ENCODE data around the gene GSG1L.
A peak's percentile ranks its signal among the peaks of the same experiment; 100 is the strongest.

The GSG1L gene

GRCh38 chr16:27838536-27839175 lies 224.9 kb downstream of the GSG1L start:
- no peak for DNase-seq (ENCODE audit: low read depth, low spot score)
- H3K27ac ChIP-seq: peak overlapping the region; percentile 38

GRCh38 chr16:27829975-27830374 lies 233.5 kb downstream of the GSG1L start:
- no peak for DNase-seq (ENCODE audit: low read depth, low spot score)
- no peak overlapping the region for H3K27ac ChIP-seq

- DNase-seq (ENCODE audit: low read depth, low spot score): no peak
- no peak overlapping the region for H3K27ac ChIP-seq
Measured at GRCh38 chr16:27828671-27829070, 234.8 kb downstream of the GSG1L start.

GRCh38 chr16:27827765-27828164 lies 235.7 kb downstream of the GSG1L start:
- H3K27ac ChIP-seq: no peak overlapping the region
- DNase-seq (ENCODE audit: low read depth, low spot score): no peak

GRCh38 chr16:27826893-27827289 lies 236.6 kb downstream of the GSG1L start:
- H3K27ac ChIP-seq: no peak overlapping the region
- no peak for DNase-seq (ENCODE audit: low read depth, low spot score)

GRCh38 chr16:27826081-27826892 lies 237.2 kb downstream of the GSG1L start:
- H3K27ac ChIP-seq: no peak overlapping the region
- no peak for DNase-seq (ENCODE audit: low read depth, low spot score)

- no peak for DNase-seq (ENCODE audit: low read depth, low spot score)
- no peak overlapping the region for H3K27ac ChIP-seq
Measured at GRCh38 chr16:27824786-27825185, 238.7 kb downstream of the GSG1L start.

- H3K27ac ChIP-seq: no peak overlapping the region
- DNase-seq (ENCODE audit: low read depth, low spot score): no peak
Measured at GRCh38 chr16:27824006-27824405, 239.5 kb downstream of the GSG1L start.

GRCh38 chr16:27823421-27823820 lies 240.1 kb downstream of the GSG1L start:
- no peak for DNase-seq (ENCODE audit: low read depth, low spot score)
- no peak overlapping the region for H3K27ac ChIP-seq

- no peak overlapping the region for H3K27ac ChIP-seq
- DNase-seq (ENCODE audit: low read depth, low spot score): no peak
Measured at GRCh38 chr16:27822996-27823395, 240.5 kb downstream of the GSG1L start.

- no peak for DNase-seq (ENCODE audit: low read depth, low spot score)
- no peak overlapping the region for H3K27ac ChIP-seq
Measured at GRCh38 chr16:27822529-27822928, 241.0 kb downstream of the GSG1L start.

GRCh38 chr16:27820646-27821345 lies 242.7 kb downstream of the GSG1L start:
- no peak for DNase-seq (ENCODE audit: low read depth, low spot score)
- H3K27ac ChIP-seq: no peak overlapping the region

- H3K27ac ChIP-seq: no peak overlapping the region
- DNase-seq (ENCODE audit: low read depth, low spot score): no peak
Measured at GRCh38 chr16:27819881-27820610, 243.5 kb downstream of the GSG1L start.

GRCh38 chr16:27819356-27819755 lies 244.2 kb downstream of the GSG1L start:
- no peak for DNase-seq (ENCODE audit: low read depth, low spot score)
- no peak overlapping the region for H3K27ac ChIP-seq

GRCh38 chr16:27818246-27818645 lies 245.3 kb downstream of the GSG1L start:
- no peak overlapping the region for H3K27ac ChIP-seq
- no peak for DNase-seq (ENCODE audit: low read depth, low spot score)

- no peak for DNase-seq (ENCODE audit: low read depth, low spot score)
- no peak overlapping the region for H3K27ac ChIP-seq
Measured at GRCh38 chr16:27817038-27817437, 246.5 kb downstream of the GSG1L start.

- DNase-seq (ENCODE audit: low read depth, low spot score): no peak
- H3K27ac ChIP-seq: no peak overlapping the region
Measured at GRCh38 chr16:27816561-27816960, 247.0 kb downstream of the GSG1L start.

- no peak for DNase-seq (ENCODE audit: low read depth, low spot score)
- H3K27ac ChIP-seq: no peak overlapping the region
Measured at GRCh38 chr16:27813591-27813990, 249.9 kb downstream of the GSG1L start.

- no peak for DNase-seq (ENCODE audit: low read depth, low spot score)
- H3K27ac ChIP-seq: no peak overlapping the region
Measured at GRCh38 chr16:27811881-27812280, 251.6 kb downstream of the GSG1L start.

GRCh38 chr16:27806986-27807385 lies 256.5 kb downstream of the GSG1L start:
- H3K27ac ChIP-seq: no peak overlapping the region
- no peak for DNase-seq (ENCODE audit: low read depth, low spot score)

GRCh38 chr16:27806388-27806787 lies 257.1 kb downstream of the GSG1L start:
- no peak for DNase-seq (ENCODE audit: low read depth, low spot score)

More at GRCh38 chr16:27806388-27806787, 257.1 kb downstream of the GSG1L start:
- H3K27ac ChIP-seq: no peak overlapping the region
